ENCODE results near the gene KRT72.

- TF ChIP-seq CTCF (IDR thresholded peaks at IDR 0.05; ENCODE audit: insufficient read depth, low read length, poor library complexity, severe bottlenecking) = no peak
- TF ChIP-seq EZH2phosphoT487 (conservative IDR thresholded peaks at IDR 0.05; ENCODE audit: low read length) = no peak
These were observed 62.0 kb downstream of the KRT72 start for GRCh38 chr12:52539083-52539820.
